H9 (cell line): ENCODE results near the gene PUM2. TPM values are rescaled to one million over a fixed set of nuclear protein-coding genes. Genes with fewer than 3 reads are reported as not detected.
"Not testable (repeated sequence)": the region's sequence is repeated elsewhere in the genome, so short reads cannot be mapped to it uniquely, and the experiment has no call there.

ENCODE experiments used
- DNase-seq: peaks from one replicate; pipeline ENCODE4 v3.0.0-alpha.2; 2017
- H2AFZ ChIP-seq: one replicate; pipeline ENCODE4 v1.6.1; 2013; ENCODE audit warnings: mild to moderate bottlenecking, low read length, control low read depth, moderate library complexity
- H2AK5ac ChIP-seq: 2 replicates; pipeline ENCODE4 v1.6.1; 2013; ENCODE audit warnings: low read length, control low read depth, mixed read lengths; ENCODE audit not compliant: insufficient read length
- H2BK120ac ChIP-seq: one replicate; pipeline ENCODE4 v1.6.1; 2013; ENCODE audit warnings: low read depth, mild to moderate bottlenecking, low read length, control low read depth, inconsistent platforms; ENCODE audit not compliant: poor library complexity, severe bottlenecking
- H2BK12ac ChIP-seq: 2 replicates; pipeline ENCODE4 v1.6.1; 2013; ENCODE audit warnings: low read length, control low read depth, mixed read lengths, low read depth; ENCODE audit not compliant: insufficient read length
- H2BK15ac ChIP-seq: 2 replicates; pipeline ENCODE4 v1.6.1; 2013; ENCODE audit warnings: low read depth, low read length, control low read depth
- H2BK20ac ChIP-seq: one replicate; pipeline ENCODE4 v1.6.1; 2013; ENCODE audit warnings: low read depth, mild to moderate bottlenecking, low read length, control low read depth, inconsistent platforms; ENCODE audit not compliant: poor library complexity, severe bottlenecking
- H2BK5ac ChIP-seq: 2 replicates; pipeline ENCODE4 v1.6.1; 2013; ENCODE audit warnings: low read length, control low read depth, mixed read lengths; ENCODE audit not compliant: insufficient read length
- H3K14ac ChIP-seq: 2 replicates; pipeline ENCODE4 v1.6.1; 2013; ENCODE audit warnings: low read length, control low read depth; ENCODE audit not compliant: insufficient read depth
- H3K18ac ChIP-seq: 2 replicates; pipeline ENCODE4 v1.6.1; 2013; ENCODE audit warnings: low read depth, mild to moderate bottlenecking, mixed read lengths, low read length, control low read depth; ENCODE audit not compliant: insufficient read length
- H3K23ac ChIP-seq: 2 replicates; pipeline ENCODE4 v1.6.1; 2013; ENCODE audit warnings: low read length, control low read depth, mixed read lengths, low read depth; ENCODE audit not compliant: insufficient read length
- H3K23me2 ChIP-seq: 2 replicates; pipeline ENCODE4 v1.6.1; 2013; ENCODE audit warnings: low read depth, mild to moderate bottlenecking, mixed read lengths, low read length, control low read depth; ENCODE audit not compliant: insufficient read length, poor library complexity, severe bottlenecking
- H3K27ac ChIP-seq: 2 replicates; pipeline ENCODE4 v1.5.1; 2013; ENCODE audit warnings: low read length, control low read depth, mixed read lengths, low read depth; ENCODE audit not compliant: insufficient read length
- H3K27me3 ChIP-seq: 2 replicates; pipeline ENCODE4 v1.6.1; 2013; ENCODE audit warnings: low read length, control low read depth, inconsistent platforms; ENCODE audit not compliant: insufficient read depth
- H3K4ac ChIP-seq: 2 replicates; pipeline ENCODE4 v1.6.1; 2013; ENCODE audit warnings: low read depth, mild to moderate bottlenecking, control low read depth, inconsistent platforms, low read length, moderate library complexity
- H3K4me1 ChIP-seq: 2 replicates; pipeline ENCODE4 v1.6.1; 2013; ENCODE audit warnings: low read length, control low read depth, inconsistent platforms; ENCODE audit not compliant: insufficient read depth
- H3K4me2 ChIP-seq: 2 replicates; pipeline ENCODE4 v1.6.1; 2013; ENCODE audit warnings: low read length, control low read depth, mixed read lengths; ENCODE audit not compliant: insufficient read length, insufficient read depth
- H3K56ac ChIP-seq: 2 replicates; pipeline ENCODE4 v1.6.1; 2013; ENCODE audit warnings: low read depth, mild to moderate bottlenecking, mixed read lengths, low read length, control low read depth; ENCODE audit not compliant: insufficient read length
- H3K79me1 ChIP-seq: 2 replicates; pipeline ENCODE4 v1.6.1; 2013; ENCODE audit warnings: low read depth, mild to moderate bottlenecking, moderate library complexity, low read length, control low read depth, inconsistent platforms; ENCODE audit not compliant: insufficient read depth, poor library complexity, severe bottlenecking
- H3K79me2 ChIP-seq: 2 replicates; pipeline ENCODE4 v1.6.1; 2013; ENCODE audit warnings: low read length, control low read depth, inconsistent platforms; ENCODE audit not compliant: insufficient read depth
- H3K9ac ChIP-seq: 2 replicates; pipeline ENCODE4 v1.6.1; 2013; ENCODE audit warnings: low read length, control low read depth, mixed read lengths; ENCODE audit not compliant: insufficient read length; ENCODE audit errors: extremely low read depth
- H3K9me3 ChIP-seq: one replicate; pipeline ENCODE4 v1.6.1; 2013; ENCODE audit warnings: low read depth, low read length, inconsistent platforms; ENCODE audit not compliant: control insufficient read depth
- H3T11ph ChIP-seq: one replicate; pipeline ENCODE4 v1.6.1; 2013; ENCODE audit warnings: mild to moderate bottlenecking, low read length, control low read depth, inconsistent platforms
- H4K20me1 ChIP-seq: one replicate; pipeline ENCODE4 v1.6.1; 2013; ENCODE audit not compliant: control insufficient read depth, insufficient read length, insufficient read depth
- H4K5ac ChIP-seq: 2 replicates; pipeline ENCODE4 v1.6.1; 2013; ENCODE audit warnings: low read depth, mild to moderate bottlenecking, mixed read lengths, low read length, control low read depth; ENCODE audit not compliant: insufficient read length
- H4K8ac ChIP-seq: replicated peaks from 2 replicates; pipeline ENCODE4 v1.6.1; 2013; ENCODE audit warnings: low read length, control low read depth, mixed read lengths, low read depth; ENCODE audit not compliant: insufficient read length
- H4K91ac ChIP-seq: 2 replicates; pipeline ENCODE4 v1.6.1; 2013; ENCODE audit warnings: low read depth, mild to moderate bottlenecking, moderate library complexity, mixed read lengths, low read length, control low read depth; ENCODE audit not compliant: insufficient read length
- H3K27ac Mint-ChIP-seq, 3 experiments: 2 replicates in 2 of 3; 3 replicates in 1 of 3; pipeline ENCODE4 v1.8.0; 2020 to 2021; ENCODE audit warnings: mixed read lengths in 3 of 3, mild to moderate bottlenecking in 1 of 3, moderate library complexity in 1 of 3
- H3K27me3 Mint-ChIP-seq: 2 replicates; pipeline ENCODE4 v1.8.0; 2021; ENCODE audit warnings: low read depth, mild to moderate bottlenecking, moderate library complexity, mixed read lengths
- H3K36me3 Mint-ChIP-seq, 3 experiments: 2 replicates in 2 of 3; 3 replicates in 1 of 3; pipeline ENCODE4 v1.8.0; 2020 to 2021; ENCODE audit warnings: low read depth in 3 of 3, mixed read lengths in 3 of 3; ENCODE audit not compliant: insufficient read depth in 1 of 3
- H3K4me1 Mint-ChIP-seq, 2 experiments: 2 replicates each; pipeline ENCODE4 v1.8.0; 2020; ENCODE audit warnings: mixed read lengths in 2 of 2
- H3K4me3 Mint-ChIP-seq, 2 experiments: 2 replicates in 1 of 2; 3 replicates in 1 of 2; pipeline ENCODE4 v1.8.0; 2020 to 2021; ENCODE audit warnings: mild to moderate bottlenecking in 2 of 2, mixed read lengths in 2 of 2, moderate library complexity in 1 of 2
- H3K9me3 Mint-ChIP-seq, 2 experiments: 2 replicates in 1 of 2; 3 replicates in 1 of 2; pipeline ENCODE4 v1.8.0; 2020; ENCODE audit warnings: mild to moderate bottlenecking in 2 of 2, mixed read lengths in 2 of 2, moderate library complexity in 1 of 2
- CTCF ChIP-seq: fragments of 200-600 bp; sonication (generic); conservative IDR thresholded peaks from 3 replicates; pipeline ENCODE4 v1.8.0; 2021; ENCODE audit warnings: antibody characterized with exemption, mild to moderate bottlenecking
- WGBS: extraction: QIAGEN DNeasy Blood & Tissue Kit; methylation state at CpG from one replicate; pipeline ENCODE4 v1.1.7; 2013; ENCODE audit warnings: missing lambda C conversion rate, low lambda C conversion rate, mixed read lengths; ENCODE audit not compliant: insufficient read length; ENCODE audit errors: extremely low coverage; 5-methylcytosine and 5-hydroxymethylcytosine counted together
- total RNA-seq: library from RNA; stranded (reverse); gene quantifications from 2 replicates; pipeline ENCODE4 v1.2.1, GENCODE V29; 2021

The PUM2 gene
- total RNA-seq, 1 experiment from 2014 or later = 96.6 TPM

GRCh38 chr2:20368706-20369105 is 18.1 kb upstream of the PUM2 start:
- Mint-ChIP-seq H3K27ac (no peak overlapping the region), H3K36me3 (peaks cover 0 to 5% (median 0%) of the 10 kb centered on the region in 3 experiments; a peak in 2 of 7 replicates), H3K4me3 (no peak overlapping the region), H3K27me3 (peaks cover 17% of the 10 kb centered on the region; the same call in 1 of the 2 replicates), H3K9me3 (peaks cover 12 to 18% of the 10 kb centered on the region in 2 experiments), H3K4me1 (peaks cover 6% of the 10 kb centered on the region in 2 experiments; a peak in 2 of 4 replicates)
- Histone ChIP-seq H2AFZ (no peak overlapping the region), H2BK5ac (no peak overlapping the region), H3K79me1 (no peaks in the 10 kb centered on the region), H4K8ac (no peak overlapping the region), H3K9ac (no peak overlapping the region), H3K4me1 (no peaks in the 10 kb centered on the region), H3K4me2 (no peak overlapping the region), H2BK12ac (no peak overlapping the region), H3K14ac (no peak overlapping the region), H3K9me3 (peaks cover 3% of the 10 kb centered on the region), H3K23me2 (no peaks in the 10 kb centered on the region), H2BK20ac (no peak overlapping the region), H3K79me2 (no peaks in the 10 kb centered on the region), H3K23ac (no peak overlapping the region), H4K5ac (no peak overlapping the region), H3K56ac (no peak overlapping the region), H2BK15ac (no peak overlapping the region), H4K91ac (no peak overlapping the region), H3K4ac (no peak overlapping the region), H2AK5ac (no peak overlapping the region), H3K27ac (no peak overlapping the region), H3K27me3 (peaks cover 2% of the 10 kb centered on the region; the same call in 1 of the 2 replicates), H3K18ac (no peak overlapping the region), H2BK120ac (no peak overlapping the region), H3T11ph (no peak overlapping the region), H4K20me1 (no peaks in the 10 kb centered on the region)
- TF ChIP-seq CTCF = no peak
- no CpG with 5 or more reads among the region's 3 CpGs for WGBS
- DNase-seq = no peak

GRCh38 chr2:20367929-20368328 is 17.3 kb upstream of the PUM2 start:
- H3K9ac ChIP-seq, H3K4me1 ChIP-seq, H3K27ac ChIP-seq, H2BK120ac ChIP-seq, H3K14ac ChIP-seq, H4K8ac ChIP-seq, H3T11ph ChIP-seq, DNase-seq, H4K20me1 ChIP-seq, H3K4me3 Mint-ChIP-seq, H4K5ac ChIP-seq, H3K56ac ChIP-seq, H3K23ac ChIP-seq, H2BK20ac ChIP-seq, H3K27ac Mint-ChIP-seq, H3K36me3 Mint-ChIP-seq, H3K79me2 ChIP-seq, H3K4me2 ChIP-seq, H3K4me1 Mint-ChIP-seq, H3K9me3 ChIP-seq, H3K18ac ChIP-seq, H3K4ac ChIP-seq, H3K79me1 ChIP-seq, H2BK12ac ChIP-seq, H3K27me3 ChIP-seq, H4K91ac ChIP-seq, H2BK5ac ChIP-seq, H2AFZ ChIP-seq, H2BK15ac ChIP-seq, H3K23me2 ChIP-seq, H2AK5ac ChIP-seq: not testable (repeated sequence)
- peaks cover 17% of the 10 kb centered on the region; the same call in 1 of the 2 replicates for H3K27me3 Mint-ChIP-seq
- no CpG with 5 or more reads among the region's 3 CpGs for WGBS
- H3K9me3 Mint-ChIP-seq = peaks cover 12 to 18% of the 10 kb centered on the region in 2 experiments
